GM12875 (cell line): ENCODE measurements around the gene CTXN1.

Experiments
- H3K4me3 ChIP-seq: one replicate; pipeline ENCODE4 v1.5.1; 2011; ENCODE audit warnings: low read depth, low read length, control low read depth
- TF ChIP-seq, protein P1 (sequence below): IDR thresholded peaks from 2 replicates; pipeline ENCODE4 v1.5.1; 2011; ENCODE audit warnings: low read depth, mild to moderate bottlenecking, control low read depth, inconsistent platforms, low read length, moderate library complexity, borderline replicate concordance; ENCODE audit not compliant: insufficient read depth

The CTXN1 gene

DNA sequence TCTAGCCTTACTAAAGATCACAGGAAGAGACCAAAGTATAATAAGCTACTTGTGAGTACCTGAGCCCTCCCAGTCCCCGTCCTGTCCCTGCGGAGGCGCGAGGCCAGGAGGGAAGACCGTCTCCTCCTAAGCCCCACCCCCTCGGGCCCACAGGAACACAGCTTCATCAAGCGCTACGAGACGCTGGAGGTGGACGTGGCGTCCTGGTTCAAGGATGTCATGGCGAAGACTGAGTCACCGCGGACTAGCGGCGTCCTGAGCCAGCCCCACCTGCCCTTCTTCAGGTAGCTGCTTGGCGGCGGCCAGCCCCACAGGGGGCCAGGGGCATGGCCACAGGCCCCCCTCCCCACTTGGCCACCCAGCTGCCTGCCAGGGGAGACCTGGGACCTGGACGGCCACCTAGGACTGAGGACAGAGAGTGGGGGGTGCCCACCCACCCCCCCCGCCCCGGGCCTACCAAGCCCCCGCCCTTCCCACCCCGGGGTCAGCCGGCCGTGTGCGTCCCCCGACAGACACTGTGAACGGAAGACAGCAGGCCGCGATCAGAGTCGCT lies 13.7 kb downstream of the CTXN1 start:
- no peak overlapping the region for H3K4me3 ChIP-seq
- TF ChIP-seq, protein P1, sequence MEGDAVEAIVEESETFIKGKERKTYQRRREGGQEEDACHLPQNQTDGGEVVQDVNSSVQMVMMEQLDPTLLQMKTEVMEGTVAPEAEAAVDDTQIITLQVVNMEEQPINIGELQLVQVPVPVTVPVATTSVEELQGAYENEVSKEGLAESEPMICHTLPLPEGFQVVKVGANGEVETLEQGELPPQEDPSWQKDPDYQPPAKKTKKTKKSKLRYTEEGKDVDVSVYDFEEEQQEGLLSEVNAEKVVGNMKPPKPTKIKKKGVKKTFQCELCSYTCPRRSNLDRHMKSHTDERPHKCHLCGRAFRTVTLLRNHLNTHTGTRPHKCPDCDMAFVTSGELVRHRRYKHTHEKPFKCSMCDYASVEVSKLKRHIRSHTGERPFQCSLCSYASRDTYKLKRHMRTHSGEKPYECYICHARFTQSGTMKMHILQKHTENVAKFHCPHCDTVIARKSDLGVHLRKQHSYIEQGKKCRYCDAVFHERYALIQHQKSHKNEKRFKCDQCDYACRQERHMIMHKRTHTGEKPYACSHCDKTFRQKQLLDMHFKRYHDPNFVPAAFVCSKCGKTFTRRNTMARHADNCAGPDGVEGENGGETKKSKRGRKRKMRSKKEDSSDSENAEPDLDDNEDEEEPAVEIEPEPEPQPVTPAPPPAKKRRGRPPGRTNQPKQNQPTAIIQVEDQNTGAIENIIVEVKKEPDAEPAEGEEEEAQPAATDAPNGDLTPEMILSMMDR, result no peak

DNA sequence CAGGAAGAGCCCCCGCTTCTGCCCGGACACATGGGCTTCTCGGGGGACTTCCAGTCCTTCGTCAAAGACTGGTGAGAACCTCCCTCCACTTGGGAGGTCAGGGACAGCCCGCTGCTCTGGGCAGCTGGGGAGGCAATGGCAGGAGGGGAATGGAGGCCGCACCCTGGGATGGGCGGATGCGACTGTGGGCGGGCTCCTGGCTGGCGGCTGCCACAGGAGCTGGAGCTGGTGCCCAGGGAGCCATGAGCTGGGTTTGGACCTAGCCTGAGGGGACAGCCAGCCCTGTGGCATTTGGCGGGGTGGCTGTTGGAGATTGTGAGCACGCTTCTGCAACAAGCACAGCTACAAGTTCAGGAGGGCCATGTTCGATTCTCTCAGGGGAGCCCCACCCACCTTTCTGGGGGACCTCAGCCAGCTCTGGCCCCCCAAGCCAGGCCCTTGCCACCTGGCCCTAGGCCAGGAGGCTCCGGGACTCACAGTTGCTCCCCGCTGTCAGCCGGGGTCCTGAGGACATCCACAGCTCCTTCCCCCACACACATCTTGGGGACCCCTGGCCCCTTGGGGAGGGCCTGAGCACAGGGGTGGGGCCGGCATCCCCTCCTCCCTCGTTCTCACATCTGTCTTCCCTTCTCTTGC lies 14.3 kb downstream of the CTXN1 start:
- H3K4me3 ChIP-seq, result no peak overlapping the region
- TF ChIP-seq, protein P1, result no peak

GRCh38 chr19:7910321-7911161 lies 15.4 kb downstream of the CTXN1 start:
- TF ChIP-seq, protein P1, result no peak
- no peak overlapping the region for H3K4me3 ChIP-seq

GRCh38 chr19:7909471-7910067 lies 16.4 kb downstream of the CTXN1 start:
- TF ChIP-seq, protein P1, result no peak
- H3K4me3 ChIP-seq, result no peak overlapping the region

GRCh38 chr19:7908742-7909461 lies 17.0 kb downstream of the CTXN1 start:
- TF ChIP-seq, protein P1, result no peak
- H3K4me3 ChIP-seq, result no peak overlapping the region

DNA sequence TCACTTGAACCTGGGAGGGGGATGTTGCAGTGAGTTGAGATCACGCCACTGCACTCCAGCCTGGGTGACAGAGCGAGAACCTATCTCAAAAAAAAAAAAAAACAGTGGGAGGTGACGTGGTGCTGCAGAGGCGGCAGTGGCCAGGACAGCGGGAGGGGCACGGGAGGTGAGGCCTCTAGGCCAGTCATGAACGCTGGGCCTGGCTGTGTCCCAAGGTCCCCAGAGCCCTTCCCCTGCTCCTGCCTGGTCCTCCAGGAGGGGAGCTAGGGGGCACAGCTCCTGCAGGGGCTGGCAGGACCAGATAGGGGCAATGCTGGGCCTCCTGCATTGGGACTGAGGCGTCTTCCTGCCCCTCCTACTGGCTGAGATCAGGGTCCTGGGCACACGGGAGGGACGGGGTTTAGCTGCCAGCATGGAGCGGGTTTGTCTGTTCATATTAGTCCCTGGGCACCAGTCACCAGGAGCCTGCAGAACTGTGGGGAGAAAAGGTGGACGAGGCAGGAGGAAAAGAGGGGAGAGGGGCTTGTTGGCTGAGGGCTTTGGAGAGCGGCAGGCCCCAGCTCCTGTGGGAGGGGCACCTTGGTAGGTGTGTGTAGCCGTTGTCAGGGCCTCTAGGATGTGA lies 17.7 kb downstream of the CTXN1 start:
- H3K4me3 ChIP-seq, result no peak overlapping the region
- TF ChIP-seq, protein P1, result no peak
